CD4-positive, alpha-beta T cell (primary cell): ENCODE data around the gene NLRP9. TPM values are rescaled to one million over a fixed set of nuclear protein-coding genes. Genes with fewer than 3 reads are reported as not detected.

ENCODE experiments used
- ATAC-seq: fragments of 200-7000 bp; cut with Tn5 transposase; one replicate; pipeline ENCODE4 v1.10.0; 2022; ENCODE audit warnings: mild to moderate bottlenecking; ENCODE audit not compliant: poor library complexity
- CTCF ChIA-PET: fragments of 350-600 bp; sonication (Branson Sonifier 250); formaldehyde crosslinking; loops from one replicate; lab custom pipeline; 2021; ENCODE audit warnings: antibody characterized with exemption, inconsistent platforms; lab: Charles Lee
- POLR2A ChIA-PET: fragments of 350-600 bp; sonication (Branson Sonifier 250); formaldehyde crosslinking; loops from one replicate; lab custom pipeline; 2021; ENCODE audit warnings: antibody characterized with exemption, inconsistent platforms; lab: Charles Lee
- DNase-seq, 14 experiments: peaks; one replicate each; pipeline ENCODE4 v3.0.0-alpha.2; 2013 to 2020; ENCODE audit warnings: mixed read lengths in 2 of 14
- H3K27ac ChIP-seq, 2 donors: one replicate each; pipeline versions ENCODE4 v1.5.1 to v1.7.0; 2013; ENCODE audit warnings: low read length in 2 of 2, low read depth in 1 of 2, mild to moderate bottlenecking in 1 of 2
- H3K27me3 ChIP-seq, 2 experiments: 1 replicate in 1 of 2; 2 replicates in 1 of 2; pipeline versions ENCODE4 v1.6.1 to v1.7.0; 2013; ENCODE audit warnings: low read length in 2 of 2, control low read depth in 1 of 2, mild to moderate bottlenecking in 1 of 2, moderate library complexity in 1 of 2; ENCODE audit not compliant: insufficient read depth in 2 of 2, control insufficient read depth in 1 of 2
- H3K36me3 ChIP-seq: one replicate; pipeline ENCODE4 v1.6.1; 2013; ENCODE audit warnings: low read length, control low read depth; ENCODE audit not compliant: insufficient read depth
- H3K4me1 ChIP-seq: one replicate; pipeline ENCODE4 v1.6.1; 2013; ENCODE audit warnings: low read length, control low read depth; ENCODE audit not compliant: insufficient read depth
- H3K4me3 ChIP-seq: one replicate; pipeline ENCODE4 v1.5.1; 2013; ENCODE audit warnings: mild to moderate bottlenecking, low read length, moderate library complexity
- H3K9me3 ChIP-seq, 2 experiments: 1 replicate in 1 of 2; 2 replicates in 1 of 2; pipeline versions ENCODE4 v1.6.1 to v1.7.0; 2013; ENCODE audit warnings: low read length in 2 of 2, mild to moderate bottlenecking in 2 of 2, control low read depth in 1 of 2, moderate library complexity in 1 of 2; ENCODE audit not compliant: control insufficient read depth in 1 of 2, insufficient read depth in 1 of 2
- H3K27ac Mint-ChIP-seq: one replicate; pipeline ENCODE4 v1.8.0; 2020; ENCODE audit warnings: mixed read lengths
- H3K27me3 Mint-ChIP-seq: one replicate; pipeline ENCODE4 v1.8.0; 2021; ENCODE audit warnings: mixed read lengths
- H3K36me3 Mint-ChIP-seq: one replicate; pipeline ENCODE4 v1.8.0; 2021; ENCODE audit warnings: low read depth, mixed read lengths
- H3K4me1 Mint-ChIP-seq: one replicate; pipeline ENCODE4 v1.8.0; 2021; ENCODE audit warnings: low read depth, mixed read lengths
- H3K4me3 Mint-ChIP-seq: one replicate; pipeline ENCODE4 v1.8.0; 2020; ENCODE audit warnings: mild to moderate bottlenecking, mixed read lengths
- H3K9me3 Mint-ChIP-seq: one replicate; pipeline ENCODE4 v1.8.0; 2020; ENCODE audit warnings: mixed read lengths
- intact Hi-C, 2 experiments: fragments of 100-400 bp; cut with DNase I in 1 of 2; cut with micrococcal nuclease in 1 of 2; formaldehyde crosslinking; loops; one replicate each; pipeline versions ENCODE4 v1.15.1 to v1.9.0; 2023 to 2025; cut with DNase I, micrococcal nuclease
- total RNA-seq, 174 experiments: library from RNA in 2 of 174; stranded (reverse) in 2 of 174; gene quantifications; one replicate each; pipeline ENCODE4 v1.2.3 and lab custom pipeline; 2021 to 2026
- TF ChIP-seq, protein P1 (sequence below): fragments of 200-600 bp; IDR thresholded peaks from one replicate; pipeline ENCODE4 v1.8.0; 2022; ENCODE audit warnings: antibody characterized with exemption, mild to moderate bottlenecking

NLRP9 gene
- total RNA-seq, 2 experiments from 2014 or later = not detected

DNA sequence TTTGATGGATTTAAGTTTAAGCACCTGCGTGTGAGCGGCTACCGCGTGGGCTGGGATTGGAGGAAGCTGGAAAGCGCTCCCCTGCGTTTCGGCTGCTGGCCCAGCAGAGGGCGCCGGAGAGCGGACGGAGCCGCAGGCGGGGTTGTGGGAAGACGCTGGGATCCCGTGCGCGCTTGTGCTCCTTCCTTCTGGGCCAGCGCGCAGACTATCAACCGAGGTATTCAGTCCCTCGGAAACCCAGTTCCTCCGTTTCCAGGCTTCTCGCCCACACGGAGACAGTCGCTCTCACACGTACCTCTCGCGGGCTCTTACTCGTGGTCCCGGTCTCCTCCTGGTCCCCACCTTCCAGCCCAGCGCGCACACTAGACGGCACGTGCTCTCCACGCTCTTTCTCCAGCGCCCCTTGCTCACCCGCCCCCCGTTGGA is 34.4 kb downstream of the NLRP9 start:
- ChIA-PET CTCF (interaction anchor here (0.5 to 1.4 kb wide), 4 partner anchors 28 to 197 kb away, joined by 3 to 5 read pairs (median 4); no protein-coding TSS in a partner anchor), POLR2A (no interaction called here)
- no peaks in the 10 kb centered on the region for H3K4me1 ChIP-seq
- peak; percentile 72 for ATAC-seq
- H3K27me3 Mint-ChIP-seq = no peaks in the 10 kb centered on the region
- DNase-seq = peak in 12 of 14 experiments; percentile 13 to 68 (median 34)
- H3K36me3 Mint-ChIP-seq = peaks cover 10% of the 10 kb centered on the region
- no peak overlapping the region for H3K27ac Mint-ChIP-seq
- no peak overlapping the region for H3K4me3 Mint-ChIP-seq
- H3K9me3 Mint-ChIP-seq = no peaks in the 10 kb centered on the region
- H3K4me3 ChIP-seq = no peak overlapping the region
- TF ChIP-seq, protein P1, sequence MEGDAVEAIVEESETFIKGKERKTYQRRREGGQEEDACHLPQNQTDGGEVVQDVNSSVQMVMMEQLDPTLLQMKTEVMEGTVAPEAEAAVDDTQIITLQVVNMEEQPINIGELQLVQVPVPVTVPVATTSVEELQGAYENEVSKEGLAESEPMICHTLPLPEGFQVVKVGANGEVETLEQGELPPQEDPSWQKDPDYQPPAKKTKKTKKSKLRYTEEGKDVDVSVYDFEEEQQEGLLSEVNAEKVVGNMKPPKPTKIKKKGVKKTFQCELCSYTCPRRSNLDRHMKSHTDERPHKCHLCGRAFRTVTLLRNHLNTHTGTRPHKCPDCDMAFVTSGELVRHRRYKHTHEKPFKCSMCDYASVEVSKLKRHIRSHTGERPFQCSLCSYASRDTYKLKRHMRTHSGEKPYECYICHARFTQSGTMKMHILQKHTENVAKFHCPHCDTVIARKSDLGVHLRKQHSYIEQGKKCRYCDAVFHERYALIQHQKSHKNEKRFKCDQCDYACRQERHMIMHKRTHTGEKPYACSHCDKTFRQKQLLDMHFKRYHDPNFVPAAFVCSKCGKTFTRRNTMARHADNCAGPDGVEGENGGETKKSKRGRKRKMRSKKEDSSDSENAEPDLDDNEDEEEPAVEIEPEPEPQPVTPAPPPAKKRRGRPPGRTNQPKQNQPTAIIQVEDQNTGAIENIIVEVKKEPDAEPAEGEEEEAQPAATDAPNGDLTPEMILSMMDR = peak; percentile 73
- H3K27ac ChIP-seq = no peak overlapping the region
- no peaks in the 10 kb centered on the region for H3K36me3 ChIP-seq
- peaks cover 0 to 8% of the 10 kb centered on the region in 2 experiments for H3K9me3 ChIP-seq
- no peaks in the 10 kb centered on the region for H3K27me3 ChIP-seq
- intact Hi-C loops = no loop called here
- peaks cover 10% of the 10 kb centered on the region for H3K4me1 Mint-ChIP-seq

DNA sequence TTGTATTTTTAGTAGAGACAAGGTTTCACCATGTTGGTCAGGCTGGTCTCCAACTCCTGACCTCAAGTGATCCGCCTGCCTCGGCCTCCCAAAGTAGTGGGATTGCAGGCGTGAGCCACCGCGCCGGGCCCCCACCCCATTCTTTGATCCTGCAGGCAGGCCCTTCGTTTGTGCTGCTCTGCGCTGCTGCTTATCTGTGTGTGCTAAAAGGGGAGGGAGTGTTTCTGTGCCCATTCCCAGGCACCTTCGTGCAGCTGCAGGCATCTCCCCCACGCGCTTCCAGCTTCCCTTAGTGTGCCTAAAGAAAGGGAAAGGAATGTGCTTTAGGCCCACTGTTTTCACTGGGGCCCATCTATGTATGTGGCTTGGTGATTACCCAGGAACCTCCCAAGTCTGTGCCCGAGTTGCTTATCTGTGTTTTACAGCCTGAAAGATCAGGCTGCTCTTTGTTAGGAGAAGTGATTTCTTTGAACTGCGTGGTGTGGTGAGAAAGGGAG is 36.0 kb downstream of the NLRP9 start:
- Mint-ChIP-seq H3K9me3 (no peaks in the 10 kb centered on the region), H3K4me3 (no peak overlapping the region), H3K27ac (peak overlapping the region; percentile 9), H3K27me3 (no peaks in the 10 kb centered on the region), H3K4me1 (peaks cover 10% of the 10 kb centered on the region), H3K36me3 (peaks cover 21% of the 10 kb centered on the region)
- DNase-seq (no peak), ATAC-seq (no peak)
- TF ChIP-seq, protein P1 = no peak
- Histone ChIP-seq H3K9me3 (peaks cover 0 to 8% of the 10 kb centered on the region in 2 experiments), H3K27ac (no peak overlapping the region), H3K27me3 (no peaks in the 10 kb centered on the region), H3K36me3 (no peaks in the 10 kb centered on the region), H3K4me1 (no peaks in the 10 kb centered on the region), H3K4me3 (no peak overlapping the region)
- intact Hi-C loops = no loop called here
- CTCF ChIA-PET = no interaction called here
- POLR2A ChIA-PET = no interaction called here

- intact Hi-C loops = no loop called here
- Histone ChIP-seq H3K4me3 (no peak overlapping the region), H3K36me3 (peaks cover 9% of the 10 kb centered on the region), H3K9me3 (peaks cover 0 to 8% of the 10 kb centered on the region in 2 experiments), H3K4me1 (no peaks in the 10 kb centered on the region), H3K27me3 (no peaks in the 10 kb centered on the region), H3K27ac (no peak overlapping the region)
- DNase-seq (no peak), ATAC-seq (no peak)
- H3K4me1 Mint-ChIP-seq = peaks cover 10% of the 10 kb centered on the region
- CTCF ChIA-PET = no interaction called here
- POLR2A ChIA-PET = no interaction called here
- H3K9me3 Mint-ChIP-seq = no peaks in the 10 kb centered on the region
- no peaks in the 10 kb centered on the region for H3K27me3 Mint-ChIP-seq
- H3K27ac Mint-ChIP-seq = no peak overlapping the region
- H3K4me3 Mint-ChIP-seq = no peak overlapping the region
- peaks cover 35% of the 10 kb centered on the region for H3K36me3 Mint-ChIP-seq
- TF ChIP-seq, protein P1 = no peak
Observed at GRCh38 chr19:55700813-55701212, 37.4 kb downstream of the NLRP9 start.
